Spleen (tissue), 7 donors: ENCODE data around the gene CAND2.

Source experiments
- POLR2A ChIP-seq, 3 donors: fragments of 450-650 bp; IDR thresholded peaks; one replicate each; pipeline ENCODE4 v1.5.1; 2017; ENCODE audit warnings: antibody characterized with exemption in 3 of 3, mild to moderate bottlenecking in 1 of 3
- POLR2AphosphoS5 ChIP-seq, 3 donors: sonication (generic); formaldehyde crosslinking; IDR thresholded peaks; one replicate each; pipeline ENCODE4 v1.5.1; 2017; ENCODE audit warnings: antibody characterized with exemption in 3 of 3
- TF ChIP-seq, protein P1 (sequence below), 11 experiments: fragments of 200-600 bp in 7 of 11; fragments of 450-650 bp in 4 of 11; sonication (generic) in 4 of 11; IDR thresholded peaks in 8 of 11; conservative IDR thresholded peaks in 3 of 11; 1 replicate in 7 of 11; 2 replicates in 4 of 11; pipeline versions ENCODE4 v1.4.0 to v1.8.0; 2016 to 2021; ENCODE audit warnings: antibody characterized with exemption in 11 of 11, inconsistent platforms in 4 of 11, mild to moderate bottlenecking in 1 of 11
- donor health status: DM: no; HTN: no; CAD: no; lungs with moderate emphysema.
- donor health status: DM: no; HTN: no; CAD: no.
- donor health status: DM: no; HTN: no; CAD: no.

DNA sequence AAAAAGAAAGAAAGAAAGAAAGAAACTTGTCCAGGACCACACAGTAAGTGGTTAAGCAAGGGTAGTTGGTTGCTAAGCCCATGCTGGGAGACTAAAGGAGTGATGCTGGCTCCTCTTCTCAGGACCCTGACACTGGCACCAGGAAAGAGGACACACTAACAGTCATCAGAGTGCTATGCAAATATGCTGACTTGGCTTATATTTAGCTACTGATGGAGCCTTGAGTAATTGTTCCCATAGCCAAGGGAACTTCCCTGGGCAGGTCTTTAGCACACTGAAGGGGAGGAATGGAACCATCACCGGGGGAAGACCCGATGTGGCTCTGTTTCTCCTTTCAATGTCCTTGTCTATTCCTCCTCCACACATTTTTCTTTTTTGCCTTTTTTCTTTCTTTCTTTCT is 43.7 kb upstream of the CAND2 start:
- TF ChIP-seq, protein P1, sequence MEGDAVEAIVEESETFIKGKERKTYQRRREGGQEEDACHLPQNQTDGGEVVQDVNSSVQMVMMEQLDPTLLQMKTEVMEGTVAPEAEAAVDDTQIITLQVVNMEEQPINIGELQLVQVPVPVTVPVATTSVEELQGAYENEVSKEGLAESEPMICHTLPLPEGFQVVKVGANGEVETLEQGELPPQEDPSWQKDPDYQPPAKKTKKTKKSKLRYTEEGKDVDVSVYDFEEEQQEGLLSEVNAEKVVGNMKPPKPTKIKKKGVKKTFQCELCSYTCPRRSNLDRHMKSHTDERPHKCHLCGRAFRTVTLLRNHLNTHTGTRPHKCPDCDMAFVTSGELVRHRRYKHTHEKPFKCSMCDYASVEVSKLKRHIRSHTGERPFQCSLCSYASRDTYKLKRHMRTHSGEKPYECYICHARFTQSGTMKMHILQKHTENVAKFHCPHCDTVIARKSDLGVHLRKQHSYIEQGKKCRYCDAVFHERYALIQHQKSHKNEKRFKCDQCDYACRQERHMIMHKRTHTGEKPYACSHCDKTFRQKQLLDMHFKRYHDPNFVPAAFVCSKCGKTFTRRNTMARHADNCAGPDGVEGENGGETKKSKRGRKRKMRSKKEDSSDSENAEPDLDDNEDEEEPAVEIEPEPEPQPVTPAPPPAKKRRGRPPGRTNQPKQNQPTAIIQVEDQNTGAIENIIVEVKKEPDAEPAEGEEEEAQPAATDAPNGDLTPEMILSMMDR (IDR thresholded peaks at IDR 0.05 in 8 of 11, conservative IDR thresholded peaks at IDR 0.05 in 3 of 11) = no peak
- no peak for TF ChIP-seq POLR2A (IDR thresholded peaks at IDR 0.05)
- TF ChIP-seq POLR2AphosphoS5 (IDR thresholded peaks at IDR 0.05) = no peak
